Measurements from ENCODE around the gene PIK3C2G.

- TF ChIP-seq CEBPB (IDR thresholded peaks at IDR 0.05; ENCODE audit: low read depth, low read length) (no peak), SMC3 (IDR thresholded peaks at IDR 0.05; ENCODE audit: low read depth, low read length) (no peak), RAD21 (IDR thresholded peaks at IDR 0.05; ENCODE audit: low read length) (no peak), POLR2A (IDR thresholded peaks at IDR 0.05; ENCODE audit: low read depth, low read length) (no peak), MAFK (IDR thresholded peaks at IDR 0.05; ENCODE audit: low read depth, low read length) (no peak), BHLHE40 (IDR thresholded peaks at IDR 0.05; ENCODE audit: low read depth, low read length) (no peak), MXI1 (IDR thresholded peaks at IDR 0.05; ENCODE audit: borderline replicate concordance, low read depth, low read length) (no peak)
- TF ChIP-seq, protein P1, sequence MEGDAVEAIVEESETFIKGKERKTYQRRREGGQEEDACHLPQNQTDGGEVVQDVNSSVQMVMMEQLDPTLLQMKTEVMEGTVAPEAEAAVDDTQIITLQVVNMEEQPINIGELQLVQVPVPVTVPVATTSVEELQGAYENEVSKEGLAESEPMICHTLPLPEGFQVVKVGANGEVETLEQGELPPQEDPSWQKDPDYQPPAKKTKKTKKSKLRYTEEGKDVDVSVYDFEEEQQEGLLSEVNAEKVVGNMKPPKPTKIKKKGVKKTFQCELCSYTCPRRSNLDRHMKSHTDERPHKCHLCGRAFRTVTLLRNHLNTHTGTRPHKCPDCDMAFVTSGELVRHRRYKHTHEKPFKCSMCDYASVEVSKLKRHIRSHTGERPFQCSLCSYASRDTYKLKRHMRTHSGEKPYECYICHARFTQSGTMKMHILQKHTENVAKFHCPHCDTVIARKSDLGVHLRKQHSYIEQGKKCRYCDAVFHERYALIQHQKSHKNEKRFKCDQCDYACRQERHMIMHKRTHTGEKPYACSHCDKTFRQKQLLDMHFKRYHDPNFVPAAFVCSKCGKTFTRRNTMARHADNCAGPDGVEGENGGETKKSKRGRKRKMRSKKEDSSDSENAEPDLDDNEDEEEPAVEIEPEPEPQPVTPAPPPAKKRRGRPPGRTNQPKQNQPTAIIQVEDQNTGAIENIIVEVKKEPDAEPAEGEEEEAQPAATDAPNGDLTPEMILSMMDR (conservative IDR thresholded peaks at IDR 0.05; ENCODE audit: low read depth, low read length) = no peak
- TF ChIP-seq, protein P2, sequence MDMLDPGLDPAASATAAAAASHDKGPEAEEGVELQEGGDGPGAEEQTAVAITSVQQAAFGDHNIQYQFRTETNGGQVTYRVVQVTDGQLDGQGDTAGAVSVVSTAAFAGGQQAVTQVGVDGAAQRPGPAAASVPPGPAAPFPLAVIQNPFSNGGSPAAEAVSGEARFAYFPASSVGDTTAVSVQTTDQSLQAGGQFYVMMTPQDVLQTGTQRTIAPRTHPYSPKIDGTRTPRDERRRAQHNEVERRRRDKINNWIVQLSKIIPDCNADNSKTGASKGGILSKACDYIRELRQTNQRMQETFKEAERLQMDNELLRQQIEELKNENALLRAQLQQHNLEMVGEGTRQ (IDR thresholded peaks at IDR 0.05; ENCODE audit: low read depth, low read length) = no peak
These were observed 91.0 kb downstream of the PIK3C2G start for GRCh38 chr12:18352312-18352711.

Measured in IMR-90 (cell line).